NB4 (cell line): ENCODE results near the gene OSM.

Experiments used
- DNase-seq: peaks from one replicate; pipeline ENCODE4 v3.0.0; 2010; ENCODE audit warnings: low read depth
- H3K4me3 ChIP-seq: one replicate; pipeline ENCODE4 v1.5.1; 2011; ENCODE audit warnings: mild to moderate bottlenecking, low read depth, low read length, moderate library complexity
- MYC ChIP-seq: IDR thresholded peaks from 2 replicates; pipeline ENCODE4 v1.6.1; 2011; ENCODE audit warnings: low read depth, low read length
- POLR2A ChIP-seq: IDR thresholded peaks from 2 replicates; pipeline ENCODE4 v1.6.1; 2011; ENCODE audit warnings: mild to moderate bottlenecking; ENCODE audit not compliant: insufficient read length; ENCODE audit errors: extremely low read depth
- TF ChIP-seq, protein P1 (sequence below): IDR thresholded peaks from 2 replicates; pipeline ENCODE4 v1.6.1; 2011; ENCODE audit warnings: low read depth, low read length
- TF ChIP-seq, protein P2 (sequence below): IDR thresholded peaks from one replicate; pipeline ENCODE4 v1.5.1; 2012; ENCODE audit warnings: low read depth, low read length

The OSM gene

DNA sequence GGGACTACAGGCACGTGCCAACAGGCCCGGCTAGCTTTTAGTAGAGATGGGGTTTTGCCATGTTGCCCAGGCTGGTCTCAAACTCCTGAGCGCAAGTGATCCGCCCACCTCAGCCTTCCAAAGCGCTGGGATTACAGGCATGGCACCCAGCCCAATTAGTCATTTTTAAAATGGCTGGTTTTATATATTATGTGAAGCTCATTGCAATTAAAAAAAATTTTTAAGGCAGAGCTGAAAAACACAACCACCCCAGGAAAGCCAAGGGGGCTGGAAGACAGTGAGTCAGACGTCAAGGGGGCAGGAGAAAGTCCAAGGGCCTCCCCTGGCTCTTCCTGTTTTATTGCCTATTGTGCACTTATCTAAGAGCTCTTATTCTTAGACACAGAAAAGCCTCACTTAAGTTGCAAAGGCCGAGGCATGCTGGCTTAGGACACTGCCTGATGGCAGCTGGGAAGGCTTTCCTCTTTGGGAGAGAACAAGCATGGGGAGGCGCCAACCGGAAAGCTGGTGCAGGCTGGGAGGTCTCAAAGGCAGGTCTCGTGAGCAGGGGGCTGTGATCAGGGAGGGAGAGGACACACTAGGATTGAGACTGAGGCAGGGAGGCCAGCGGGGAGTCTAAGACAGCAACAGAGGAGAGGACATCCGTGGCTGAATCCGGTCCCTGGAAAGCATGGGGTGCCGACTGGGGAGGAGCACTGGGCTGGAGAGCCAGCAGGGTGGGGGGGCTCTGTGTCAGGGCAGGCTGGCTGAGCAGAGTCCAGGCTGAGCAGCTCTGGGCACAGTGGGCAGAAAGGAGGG is 11.1 kb upstream of the OSM start:
- H3K4me3 ChIP-seq, result peak overlapping the region; percentile 41
- DNase-seq, result peak; percentile 85
- TF ChIP-seq, protein P1, sequence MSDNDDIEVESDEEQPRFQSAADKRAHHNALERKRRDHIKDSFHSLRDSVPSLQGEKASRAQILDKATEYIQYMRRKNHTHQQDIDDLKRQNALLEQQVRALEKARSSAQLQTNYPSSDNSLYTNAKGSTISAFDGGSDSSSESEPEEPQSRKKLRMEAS, result no peak
- TF ChIP-seq MYC (no peak), POLR2A (peak; percentile 18)
- TF ChIP-seq, protein P2, sequence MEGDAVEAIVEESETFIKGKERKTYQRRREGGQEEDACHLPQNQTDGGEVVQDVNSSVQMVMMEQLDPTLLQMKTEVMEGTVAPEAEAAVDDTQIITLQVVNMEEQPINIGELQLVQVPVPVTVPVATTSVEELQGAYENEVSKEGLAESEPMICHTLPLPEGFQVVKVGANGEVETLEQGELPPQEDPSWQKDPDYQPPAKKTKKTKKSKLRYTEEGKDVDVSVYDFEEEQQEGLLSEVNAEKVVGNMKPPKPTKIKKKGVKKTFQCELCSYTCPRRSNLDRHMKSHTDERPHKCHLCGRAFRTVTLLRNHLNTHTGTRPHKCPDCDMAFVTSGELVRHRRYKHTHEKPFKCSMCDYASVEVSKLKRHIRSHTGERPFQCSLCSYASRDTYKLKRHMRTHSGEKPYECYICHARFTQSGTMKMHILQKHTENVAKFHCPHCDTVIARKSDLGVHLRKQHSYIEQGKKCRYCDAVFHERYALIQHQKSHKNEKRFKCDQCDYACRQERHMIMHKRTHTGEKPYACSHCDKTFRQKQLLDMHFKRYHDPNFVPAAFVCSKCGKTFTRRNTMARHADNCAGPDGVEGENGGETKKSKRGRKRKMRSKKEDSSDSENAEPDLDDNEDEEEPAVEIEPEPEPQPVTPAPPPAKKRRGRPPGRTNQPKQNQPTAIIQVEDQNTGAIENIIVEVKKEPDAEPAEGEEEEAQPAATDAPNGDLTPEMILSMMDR, result no peak

DNA sequence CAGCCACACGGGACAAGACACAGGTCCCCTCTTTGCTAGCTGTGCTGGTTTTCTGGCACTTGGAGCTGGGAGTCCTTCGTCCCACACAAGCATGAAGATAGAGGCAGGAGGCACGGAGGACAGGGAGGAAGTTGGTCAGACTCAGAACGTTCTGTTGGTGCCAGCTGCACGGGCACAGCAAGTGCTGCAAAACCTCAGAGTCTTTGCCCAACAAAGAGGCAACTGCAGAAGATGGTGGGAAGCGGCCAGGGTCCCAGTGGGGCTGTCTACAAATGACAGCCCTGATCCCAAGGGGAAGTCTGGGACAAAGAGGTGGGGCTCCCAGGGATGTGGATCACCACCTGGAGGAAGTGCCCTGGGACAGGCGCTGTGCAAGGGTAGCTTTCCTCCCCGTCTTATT is 9.4 kb upstream of the OSM start:
- no peak for DNase-seq
- TF ChIP-seq, protein P2, result no peak
- TF ChIP-seq, protein P1, result no peak
- TF ChIP-seq MYC (no peak), POLR2A (no peak)
- H3K4me3 ChIP-seq, result no peak overlapping the region

DNA sequence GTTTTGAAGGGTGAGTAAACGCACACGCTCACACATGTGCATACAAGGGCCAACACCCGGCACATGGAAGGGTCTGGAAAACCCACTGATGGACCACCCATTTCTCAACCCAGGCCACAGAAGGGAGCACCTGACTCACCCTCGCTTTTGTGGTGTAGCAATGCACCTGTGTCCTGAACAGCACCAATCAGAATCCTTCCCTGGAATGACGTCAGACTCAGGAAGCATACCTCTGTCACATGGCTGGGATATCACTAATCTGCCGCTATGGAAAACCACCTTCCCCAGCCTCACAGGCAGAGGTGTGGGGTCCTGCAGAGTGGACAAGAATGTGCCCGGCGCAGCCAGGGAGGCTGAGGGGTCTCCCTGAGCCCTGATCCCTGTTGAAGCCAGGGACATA is 9.0 kb upstream of the OSM start:
- TF ChIP-seq, protein P1, result no peak
- TF ChIP-seq POLR2A (no peak), MYC (no peak)
- TF ChIP-seq, protein P2, result no peak
- H3K4me3 ChIP-seq, result no peak overlapping the region
- no peak for DNase-seq

DNA sequence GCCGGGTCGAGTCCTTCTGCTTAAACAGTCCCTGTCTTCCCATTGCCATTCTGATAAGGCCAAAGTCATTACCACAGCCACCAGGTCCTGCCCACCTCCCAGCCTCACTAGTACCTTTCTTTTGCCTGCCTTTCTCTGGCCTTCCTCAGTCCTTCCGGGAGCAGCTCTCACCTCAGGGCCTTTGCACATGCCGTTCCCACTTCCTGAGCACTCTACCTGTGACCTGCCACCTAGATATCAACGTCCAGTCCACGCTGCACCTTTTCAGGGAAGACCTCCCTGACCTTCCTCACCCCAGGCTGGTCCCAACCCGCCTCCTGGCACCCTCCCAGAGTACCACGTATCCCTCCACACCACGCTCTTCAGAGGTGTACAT is 7.8 kb upstream of the OSM start:
- TF ChIP-seq, protein P2, result no peak
- no peak for TF ChIP-seq MYC
- no peak for TF ChIP-seq POLR2A
- TF ChIP-seq, protein P1, result no peak
- no peak for DNase-seq
- no peak overlapping the region for H3K4me3 ChIP-seq

DNA sequence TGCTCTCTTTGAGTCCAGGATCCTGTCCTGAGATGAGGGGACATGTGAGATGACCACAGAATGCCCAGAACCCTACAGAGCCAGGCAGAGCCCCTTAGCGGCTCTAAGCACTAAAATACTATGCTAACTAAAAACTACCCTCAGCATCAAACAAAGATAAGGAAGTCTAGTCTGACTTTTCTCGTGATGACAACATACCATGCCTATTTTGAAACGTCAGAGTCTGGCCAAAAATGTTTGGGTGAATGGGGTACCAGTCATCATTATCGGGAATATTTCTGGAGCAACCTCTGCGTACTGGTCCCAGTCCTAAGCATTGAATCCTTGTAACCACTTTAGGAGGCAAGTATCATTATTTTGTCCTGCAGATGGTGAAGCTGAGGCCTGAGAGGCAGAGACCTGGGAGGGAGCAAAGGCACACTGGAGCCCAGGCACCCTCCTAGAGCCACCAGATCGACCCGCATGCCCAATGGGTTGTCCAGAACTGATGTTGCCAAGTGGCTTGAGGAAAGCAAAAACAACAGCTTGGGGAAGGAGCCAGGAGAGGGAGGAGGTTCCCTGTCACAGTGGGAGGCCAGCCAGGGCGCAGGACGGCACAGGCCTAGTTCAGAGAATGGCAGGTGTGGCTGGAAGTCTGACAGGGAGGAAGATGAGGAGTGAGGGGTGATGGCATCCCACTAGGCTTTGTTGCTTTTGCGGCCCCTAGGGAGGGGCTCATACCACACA is 7.2 kb upstream of the OSM start:
- no peak overlapping the region for H3K4me3 ChIP-seq
- DNase-seq, result no peak
- TF ChIP-seq, protein P1, result no peak
- TF ChIP-seq MYC (no peak), POLR2A (no peak)
- TF ChIP-seq, protein P2, result no peak
